GM10847 (cell line): ENCODE measurements around the gene MYBBP1A.

ENCODE experiments used
- POLR2A ChIP-seq: IDR thresholded peaks from 2 replicates; pipeline ENCODE4 v1.6.1; 2011; ENCODE audit not compliant: insufficient read length; ENCODE audit errors: extremely low read depth

MYBBP1A gene

GRCh38 chr17:4501295-4501949, 53.8 kb downstream of the MYBBP1A start:
- TF ChIP-seq POLR2A, result no peak

GRCh38 chr17:4500191-4500571, 55.0 kb downstream of the MYBBP1A start:
- no peak for TF ChIP-seq POLR2A

GRCh38 chr17:4499431-4500190, 55.6 kb downstream of the MYBBP1A start:
- TF ChIP-seq POLR2A, result no peak

GRCh38 chr17:4498461-4499397, 56.5 kb downstream of the MYBBP1A start, which contains the start of gene SPNS2:
TSS of gene SPNS2 (plus strand) at chr17:4498881. CDS start at chr17:4499048, 167 bp downstream.
- TF ChIP-seq POLR2A, result no peak

DNA sequence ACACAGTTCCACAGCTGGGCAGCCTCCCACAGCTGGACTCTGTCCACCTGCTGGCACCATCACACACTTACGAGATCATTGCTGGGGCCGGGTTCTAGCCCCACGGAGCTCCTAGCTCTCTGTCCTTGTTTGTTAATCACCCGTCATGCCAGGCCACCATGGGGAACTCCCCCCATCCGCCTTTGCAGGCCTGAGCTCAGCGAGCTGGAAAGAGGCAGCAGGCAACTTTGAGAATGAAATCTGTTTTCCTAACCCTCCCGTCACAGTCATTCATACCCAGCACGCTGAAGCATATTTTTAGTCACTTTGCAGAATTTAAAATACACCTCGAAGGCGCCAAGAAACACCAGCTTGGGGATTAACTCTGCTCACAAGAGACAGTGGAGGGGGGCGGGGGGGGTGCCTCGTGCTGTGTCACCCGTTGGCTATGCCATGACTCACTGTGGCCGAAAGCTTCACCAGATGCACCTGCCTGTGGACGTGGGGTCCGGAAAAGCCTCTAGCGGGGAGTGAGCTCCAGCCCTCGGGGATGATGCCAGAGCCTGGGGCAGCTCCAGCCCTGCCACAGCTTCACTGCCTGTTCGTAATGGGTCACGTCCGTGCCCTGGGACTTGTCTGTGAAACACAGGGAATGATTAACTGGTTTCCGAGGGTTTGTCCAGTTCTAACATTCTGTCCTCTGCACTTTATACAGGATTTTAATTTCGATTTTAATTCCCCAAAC, 57.9 kb downstream of the MYBBP1A start:
- no peak for TF ChIP-seq POLR2A

GRCh38 chr17:4492721-4493561, 62.2 kb downstream of the MYBBP1A start:
- TF ChIP-seq POLR2A, result no peak

GRCh38 chr17:4490637-4491061, 64.5 kb downstream of the MYBBP1A start:
- no peak for TF ChIP-seq POLR2A

GRCh38 chr17:4490109-4490591, 65.0 kb downstream of the MYBBP1A start:
- no peak for TF ChIP-seq POLR2A

DNA sequence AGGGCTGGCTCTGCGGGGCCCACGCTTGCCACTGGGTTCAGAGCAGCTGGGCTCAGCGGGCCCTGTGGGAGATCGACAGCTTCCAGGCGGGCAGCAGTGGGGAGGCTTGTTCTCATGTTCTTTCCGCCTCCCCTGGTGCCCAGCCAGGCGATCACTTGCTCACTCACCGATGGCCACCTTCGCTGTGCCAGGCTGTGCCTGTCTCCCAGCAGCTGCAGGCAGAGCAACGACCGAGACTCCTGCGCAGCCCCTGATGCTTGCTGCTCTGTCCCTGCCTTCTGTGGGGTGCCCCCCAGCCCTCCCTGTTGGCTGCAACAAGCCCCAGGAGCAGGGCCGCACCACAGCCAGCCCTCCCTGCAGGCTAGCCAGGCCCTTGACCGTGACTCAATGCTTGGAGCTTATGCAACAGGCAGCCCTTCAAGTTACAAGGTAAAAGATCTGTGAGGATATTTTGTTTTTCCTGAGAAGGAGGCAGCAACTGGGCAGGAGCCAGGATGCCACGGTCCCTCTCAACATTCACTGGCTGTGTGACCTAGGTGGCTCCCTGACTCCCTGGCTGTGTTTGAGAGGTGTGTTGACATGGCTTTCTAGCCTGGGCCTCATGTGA, 66.1 kb downstream of the MYBBP1A start:
- no peak for TF ChIP-seq POLR2A
